ENCODE measurements around the gene CLASP1. TPM values are rescaled to one million over a fixed set of nuclear protein-coding genes. Genes with fewer than 3 reads are reported as not detected.
A peak's percentile ranks its signal among the peaks of the same experiment; 100 is the strongest.

The CLASP1 gene
- total and polyA plus RNA-seq, 8 donors, result 5.7 to 188 (median 20.8) TPM

DNA sequence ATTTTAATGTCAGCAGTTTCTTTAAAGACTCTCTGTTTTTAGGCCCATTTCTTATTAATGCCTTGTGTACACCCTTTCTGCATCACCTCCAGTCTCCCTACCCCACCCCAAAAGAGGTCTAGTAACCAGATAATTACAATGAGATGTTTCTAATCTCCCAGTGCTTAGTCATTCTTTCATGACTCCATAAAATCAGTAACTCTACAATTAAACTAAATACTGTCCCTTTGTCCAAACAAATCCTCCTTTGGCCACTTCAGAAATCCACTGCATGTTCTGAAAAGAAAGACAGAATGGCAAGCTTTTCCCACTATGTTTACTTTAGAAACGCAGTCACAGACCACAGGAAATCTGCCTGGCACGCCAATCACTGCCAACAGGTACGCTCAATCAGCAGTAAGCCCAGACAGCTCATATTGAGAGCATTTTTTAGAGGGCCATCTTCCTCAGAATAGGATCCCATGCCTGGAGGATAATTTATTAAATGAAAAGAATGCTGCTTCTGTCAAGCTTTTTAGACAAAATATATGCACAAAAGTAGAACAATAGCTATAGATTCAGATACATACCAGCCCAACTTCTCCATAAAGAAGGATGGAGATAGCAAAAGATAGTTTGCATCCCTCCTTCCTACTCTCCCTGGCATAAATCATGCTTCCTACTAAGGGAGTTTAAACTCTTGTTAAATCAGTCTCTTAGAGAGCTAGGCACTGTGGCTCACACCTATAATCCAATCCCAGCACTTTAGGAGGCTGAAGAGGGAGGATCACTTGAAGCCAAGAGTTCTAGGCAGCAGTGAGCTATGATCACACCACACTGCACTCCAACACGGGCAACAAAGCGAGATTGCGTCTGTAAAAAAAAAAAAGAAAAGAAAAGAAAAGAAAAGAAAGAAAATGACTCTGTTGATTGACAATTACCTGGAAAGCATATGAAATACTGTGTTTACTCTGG is 14.6 kb downstream of the CLASP1 start:
- peak overlapping the region in 1 of 5 donors; percentile 22 for H3K27ac ChIP-seq

DNA sequence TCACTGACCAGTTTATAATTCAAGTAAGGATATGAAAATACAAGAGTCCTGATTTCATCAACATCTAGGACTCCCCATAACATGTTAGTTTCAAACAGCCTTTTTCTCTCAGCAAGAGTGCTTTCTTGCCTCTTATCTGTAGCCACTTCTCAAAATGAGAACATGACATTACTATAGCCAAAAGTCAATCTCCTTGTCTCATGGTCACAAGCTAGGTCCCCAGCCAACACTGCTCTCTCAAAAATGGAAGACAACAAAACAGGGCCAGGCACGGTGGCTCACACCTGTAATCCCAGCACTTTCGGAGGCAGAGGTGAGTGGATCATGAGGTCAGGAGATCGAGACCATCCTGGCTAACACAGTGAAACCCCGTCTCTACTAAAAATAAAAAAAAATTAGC is 15.8 kb downstream of the CLASP1 start:
- intact Hi-C loops (cut with DNase I; ENCODE audit: low total_unique reads), result no loop called here
- WGBS, 5 donors, result 89 to 93% (median 90%) methylated on average over 4 of the region's 4 CpGs
- H3K27ac ChIP-seq, result no peak overlapping the region

More for the DNA sequence above, 14.6 kb downstream of the CLASP1 start:
- no peaks in the 10 kb centered on the region for H3K27me3 ChIP-seq
- intact Hi-C loops (cut with DNase I; ENCODE audit: low total_unique reads), result no loop called here
- H3K36me3 ChIP-seq, result peaks cover 0 to 4% (median 0%) of the 10 kb centered on the region in 4 donors
- DNase-seq, result no peak
- WGBS, 5 donors, result 29 to 51% (median 41%) methylated on average over 6 of the region's 6 CpGs
- no peak overlapping the region for H3K4me3 ChIP-seq
- no peaks in the 10 kb centered on the region for H3K9me3 ChIP-seq
- peaks cover 0 to 33% (median 14%) of the 10 kb centered on the region in 4 donors for H3K4me1 ChIP-seq
- TF ChIP-seq POLR2A (IDR thresholded peaks at IDR 0.05), result no peak
- TF ChIP-seq EP300 (IDR thresholded peaks at IDR 0.05), result no peak
- no peak for TF ChIP-seq POLR2AphosphoS5 (IDR thresholded peaks at IDR 0.05)
- TF ChIP-seq, protein P1, sequence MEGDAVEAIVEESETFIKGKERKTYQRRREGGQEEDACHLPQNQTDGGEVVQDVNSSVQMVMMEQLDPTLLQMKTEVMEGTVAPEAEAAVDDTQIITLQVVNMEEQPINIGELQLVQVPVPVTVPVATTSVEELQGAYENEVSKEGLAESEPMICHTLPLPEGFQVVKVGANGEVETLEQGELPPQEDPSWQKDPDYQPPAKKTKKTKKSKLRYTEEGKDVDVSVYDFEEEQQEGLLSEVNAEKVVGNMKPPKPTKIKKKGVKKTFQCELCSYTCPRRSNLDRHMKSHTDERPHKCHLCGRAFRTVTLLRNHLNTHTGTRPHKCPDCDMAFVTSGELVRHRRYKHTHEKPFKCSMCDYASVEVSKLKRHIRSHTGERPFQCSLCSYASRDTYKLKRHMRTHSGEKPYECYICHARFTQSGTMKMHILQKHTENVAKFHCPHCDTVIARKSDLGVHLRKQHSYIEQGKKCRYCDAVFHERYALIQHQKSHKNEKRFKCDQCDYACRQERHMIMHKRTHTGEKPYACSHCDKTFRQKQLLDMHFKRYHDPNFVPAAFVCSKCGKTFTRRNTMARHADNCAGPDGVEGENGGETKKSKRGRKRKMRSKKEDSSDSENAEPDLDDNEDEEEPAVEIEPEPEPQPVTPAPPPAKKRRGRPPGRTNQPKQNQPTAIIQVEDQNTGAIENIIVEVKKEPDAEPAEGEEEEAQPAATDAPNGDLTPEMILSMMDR (IDR thresholded peaks at IDR 0.05), result no peak

DNA sequence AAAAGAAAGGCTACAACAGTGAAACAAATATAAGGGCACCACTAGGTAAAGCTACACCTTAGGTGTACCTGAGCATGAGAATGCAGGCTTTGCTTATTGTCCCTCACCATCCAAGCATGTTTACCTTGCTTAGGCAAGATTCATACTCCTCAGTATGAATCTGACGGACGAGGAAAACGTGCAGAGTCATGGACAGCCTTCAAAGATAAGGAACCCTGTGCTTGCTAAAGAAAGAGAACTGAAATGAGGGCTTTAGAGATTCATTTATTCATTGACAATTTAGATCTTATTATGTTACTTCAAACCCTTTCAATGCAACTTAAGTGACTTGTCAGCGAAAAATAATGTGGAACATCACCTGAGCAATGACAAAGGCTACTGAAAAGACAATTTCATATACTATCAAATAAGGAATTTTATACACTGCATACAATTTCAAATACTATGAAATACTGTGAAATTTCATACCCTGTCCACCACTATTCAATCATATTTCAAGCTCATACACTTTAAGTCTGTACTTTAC is 21.7 kb downstream of the CLASP1 start:
- TF ChIP-seq EP300 (IDR thresholded peaks at IDR 0.05) (no peak), POLR2A (IDR thresholded peaks at IDR 0.05) (no peak), POLR2AphosphoS5 (IDR thresholded peaks at IDR 0.05) (no peak)
- TF ChIP-seq, protein P1 (IDR thresholded peaks at IDR 0.05), result no peak
- no peaks in the 10 kb centered on the region for H3K27me3 ChIP-seq
- no peak overlapping the region for H3K4me3 ChIP-seq
- intact Hi-C loops (cut with DNase I; ENCODE audit: low total_unique reads), result no loop called here
- no peaks in the 10 kb centered on the region for H3K36me3 ChIP-seq
- WGBS, 5 donors, result 48 to 71% (median 58%) methylated on average over 4 of the region's 4 CpGs
- H3K4me1 ChIP-seq, result peaks cover 12 to 39% (median 18%) of the 10 kb centered on the region in 4 donors
- no peaks in the 10 kb centered on the region for H3K9me3 ChIP-seq
- peak overlapping the region in 4 of 5 donors; percentile 5 to 76 (median 30) for H3K27ac ChIP-seq
- DNase-seq, result no peak

More for the DNA sequence above, 15.8 kb downstream of the CLASP1 start:
- Histone ChIP-seq H3K36me3 (no peaks in the 10 kb centered on the region), H3K4me1 (peaks cover 0 to 33% (median 14%) of the 10 kb centered on the region in 4 donors), H3K4me3 (no peak overlapping the region), H3K27me3 (no peaks in the 10 kb centered on the region), H3K9me3 (no peaks in the 10 kb centered on the region)
- TF ChIP-seq, protein P1 (IDR thresholded peaks at IDR 0.05), result no peak
- no peak for TF ChIP-seq EP300 (IDR thresholded peaks at IDR 0.05)
- TF ChIP-seq POLR2A (IDR thresholded peaks at IDR 0.05), result no peak
- DNase-seq, result no peak

DNA sequence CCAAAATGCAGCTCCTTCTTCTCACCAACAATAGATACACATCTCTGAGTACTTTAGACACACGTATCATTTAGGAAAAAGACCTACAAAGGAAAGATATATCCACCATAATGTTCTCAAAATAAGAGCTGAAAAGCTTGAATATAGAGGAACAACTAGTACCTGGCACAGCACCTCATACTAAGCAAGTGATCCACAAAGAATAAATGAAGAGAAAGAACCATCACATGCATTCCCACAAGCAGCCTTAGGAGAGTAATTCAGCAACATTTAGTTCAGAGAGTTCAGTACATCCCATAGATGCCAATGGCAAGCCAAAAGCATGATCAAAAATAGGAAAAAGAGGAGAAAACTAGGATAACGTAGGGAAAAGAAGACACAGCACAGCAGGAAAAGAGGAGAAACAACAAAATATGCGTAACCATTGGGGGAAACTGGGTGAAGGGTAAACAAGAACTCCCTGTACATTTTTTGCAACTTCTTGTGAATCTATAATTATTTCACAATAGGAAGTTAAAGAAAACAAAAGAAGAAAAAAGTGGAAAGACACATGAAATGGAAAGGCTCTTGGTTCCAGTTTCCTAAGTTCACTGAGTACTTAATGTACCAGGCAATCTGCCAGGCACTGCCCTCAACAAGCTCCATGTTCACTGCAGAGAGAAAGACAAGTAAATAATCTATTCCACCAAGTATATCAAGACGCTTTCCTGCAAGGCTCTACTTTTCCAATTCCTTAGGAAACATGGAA is 22.3 kb downstream of the CLASP1 start:
- TF ChIP-seq, protein P1 (IDR thresholded peaks at IDR 0.05), result no peak
- TF ChIP-seq POLR2AphosphoS5 (IDR thresholded peaks at IDR 0.05), result peak in 1 of 3 donors; percentile 38
- WGBS, 5 donors, result 75 to 86% (median 80%) methylated on average over 4 of the region's 4 CpGs
- H3K27ac ChIP-seq, result peak overlapping the region in 4 of 5 donors; percentile 39 to 76 (median 56)

More for the DNA sequence above, 22.3 kb downstream of the CLASP1 start:
- Histone ChIP-seq H3K4me1 (peaks cover 12 to 32% (median 17%) of the 10 kb centered on the region in 4 donors), H3K36me3 (no peaks in the 10 kb centered on the region), H3K27me3 (no peaks in the 10 kb centered on the region), H3K4me3 (no peak overlapping the region), H3K9me3 (no peaks in the 10 kb centered on the region)
- peak in 1 of 2 donors; percentile 75 for DNase-seq
- intact Hi-C loops (cut with DNase I; ENCODE audit: low total_unique reads), result no loop called here

All from stomach (tissue), 9 donors.